HCT116 (cell line): ENCODE measurements around the gene SLC38A8. TPM values are rescaled to one million over a fixed set of nuclear protein-coding genes. Genes with fewer than 3 reads are reported as not detected.

ENCODE experiments used
- ATAC-seq: fragments of 200-7000 bp; cut with Tn5 transposase; 2 replicates; pipeline ENCODE4 v1.9.1; 2020; ENCODE audit warnings: mild to moderate bottlenecking, moderate library complexity
- BruUV-seq: library from RNA; stranded (reverse); fragments of 400-500 nt; replicated peaks from 2 replicates; lab custom pipeline; 2021; lab: Mats Ljungman, UMichigan
- CTCF ChIA-PET: fragments of 300-600 bp; sonication (Branson Sonifier 250); formaldehyde crosslinking; loops from one replicate; lab custom pipeline; 2021; ENCODE audit warnings: antibody characterized with exemption; lab: Charles Lee
- POLR2A ChIA-PET: fragments of 300-600, 350-600 bp; sonication (Branson Sonifier 250); formaldehyde crosslinking; loops from one replicate; lab custom pipeline; 2021; ENCODE audit warnings: antibody characterized with exemption; lab: Charles Lee
- RAD21 ChIA-PET, 2 experiments: fragments of 300-600 bp; sonication (Branson Sonifier 250); formaldehyde crosslinking; loops; one replicate each; lab custom pipeline; 2023; ENCODE audit warnings: low total read pairs in 2 of 2; ENCODE audit not compliant: uncharacterized antibody in 2 of 2, unreplicated experiment in 2 of 2, low non-redundant PET in 1 of 2; lab: Charles Lee
- DNase-seq: peaks from one replicate; pipeline ENCODE4 v3.0.0-alpha.2; 2010; ENCODE audit warnings: low read depth, low spot score
- H2AFZ ChIP-seq: fragments of 200-600 bp; shearing (Covaris generic), sonication (generic); 2 replicates; pipeline ENCODE4 v1.6.1; 2017; ENCODE audit warnings: low read depth, mixed run types, mixed read lengths, antibody characterized with exemption, low read length; ENCODE audit not compliant: poor library complexity, severe bottlenecking
- H3K27ac ChIP-seq: 2 replicates; pipeline ENCODE4 v1.5.1; 2012; ENCODE audit warnings: low read depth, low read length
- H3K27me3 ChIP-seq: fragments of 200-600 bp; sonication (generic); 2 replicates; pipeline ENCODE4 v1.6.1; 2016; ENCODE audit warnings: mixed run types, low read length, mixed read lengths; ENCODE audit not compliant: insufficient read depth
- H3K36me3 ChIP-seq, 2 experiments: fragments of 200-500 bp in 1 of 2; fragments of 200-600 bp in 1 of 2; sonication (Bioruptor generic) in 1 of 2; sonication (generic) in 1 of 2; 2 replicates each; pipeline versions ENCODE4 v1.5.1 to v1.6.1; 2014 to 2016; ENCODE audit warnings: low read length in 2 of 2, inconsistent platforms in 1 of 2, mixed read lengths in 1 of 2, mixed run types in 1 of 2; ENCODE audit not compliant: insufficient read depth in 2 of 2, control insufficient read depth in 1 of 2
- H3K4me1 ChIP-seq, 2 experiments: fragments of 200-600 bp in 1 of 2; sonication (generic) in 1 of 2; 2 replicates each; pipeline versions ENCODE4 v1.5.1 to v1.6.1; 2012 to 2017; ENCODE audit warnings: low read length in 2 of 2, inconsistent platforms in 1 of 2, mild to moderate bottlenecking in 1 of 2, mixed read lengths in 1 of 2, mixed run types in 1 of 2, moderate library complexity in 1 of 2; ENCODE audit not compliant: insufficient read depth in 2 of 2, control insufficient read depth in 1 of 2
- H3K4me2 ChIP-seq: fragments of 200-600 bp; sonication (generic); 2 replicates; pipeline ENCODE4 v1.6.1; 2017; ENCODE audit warnings: mixed run types, low read length, mixed read lengths
- H3K4me3 ChIP-seq, 2 experiments: fragments of 200-600 bp in 1 of 2; sonication (generic) in 1 of 2; replicated peaks in 1 of 2; 2 replicates each; pipeline ENCODE4 v1.5.1; 2011 to 2016; ENCODE audit warnings: low read length in 2 of 2, control low read depth in 1 of 2, low read depth in 1 of 2, mild to moderate bottlenecking in 1 of 2, mixed read lengths in 1 of 2, mixed run types in 1 of 2
- H3K79me2 ChIP-seq: fragments of 200-600 bp; sonication (generic); 2 replicates; pipeline ENCODE4 v1.6.1; 2017; ENCODE audit warnings: mild to moderate bottlenecking, mixed run types, low read length, moderate library complexity, mixed read lengths; ENCODE audit not compliant: insufficient read depth
- H3K9ac ChIP-seq: fragments of 200-600 bp; sonication (generic); 2 replicates; pipeline ENCODE4 v1.6.1; 2016; ENCODE audit warnings: low read length, mixed read lengths
- H3K9me2 ChIP-seq: fragments of 200-600 bp; sonication (generic), shearing (Covaris generic); 2 replicates; pipeline ENCODE4 v1.6.1; 2017; ENCODE audit warnings: mixed run types, mild to moderate bottlenecking, moderate library complexity; ENCODE audit not compliant: insufficient read depth
- H3K9me3 ChIP-seq, 2 experiments: fragments of 200-500 bp in 1 of 2; fragments of 200-600 bp in 1 of 2; sonication (Bioruptor generic) in 1 of 2; sonication (generic) in 1 of 2; 2 replicates each; pipeline ENCODE4 v1.6.1; 2014 to 2017; ENCODE audit warnings: low read length in 2 of 2, mixed read lengths in 2 of 2, inconsistent platforms in 1 of 2, low read depth in 1 of 2, mild to moderate bottlenecking in 1 of 2, mixed run types in 1 of 2, moderate library complexity in 1 of 2; ENCODE audit not compliant: control insufficient read depth in 1 of 2, insufficient read depth in 1 of 2
- H4K20me1 ChIP-seq: fragments of 200-600 bp; sonication (generic), shearing (Covaris generic); 2 replicates; pipeline ENCODE4 v1.6.1; 2017; ENCODE audit warnings: mixed run types, mild to moderate bottlenecking, moderate library complexity; ENCODE audit not compliant: insufficient read depth
- CEBPB ChIP-seq: IDR thresholded peaks from 2 replicates; pipeline ENCODE4 v1.6.1; 2012; ENCODE audit warnings: low read depth
- CTCF ChIP-seq, 3 experiments: fragments of 200-600 bp in 1 of 3; sonication (generic) in 1 of 3; IDR thresholded peaks in 2 of 3; conservative IDR thresholded peaks in 1 of 3; 2 replicates each; pipeline ENCODE4 v1.5.1; 2012 to 2017; ENCODE audit warnings: low read depth in 2 of 3, low read length in 2 of 3, antibody characterized with exemption in 1 of 3, borderline replicate concordance in 1 of 3, control low read depth in 1 of 3, mild to moderate bottlenecking in 1 of 3, mixed read lengths in 1 of 3, mixed run types in 1 of 3, moderate library complexity in 1 of 3; ENCODE audit not compliant: insufficient read depth in 1 of 3
- POLR2A ChIP-seq: IDR thresholded peaks from 2 replicates; pipeline ENCODE4 v1.7.0; 2011; ENCODE audit warnings: borderline replicate concordance; ENCODE audit not compliant: insufficient read depth, insufficient read length; ENCODE audit errors: extremely low read depth
- POLR2AphosphoS5 ChIP-seq: IDR thresholded peaks from 2 replicates; pipeline ENCODE4 v1.6.1; 2011; ENCODE audit warnings: mild to moderate bottlenecking, low read depth, low read length, moderate library complexity
- SP1 ChIP-seq: IDR thresholded peaks from 2 replicates; pipeline ENCODE4 v1.6.1; 2012; ENCODE audit warnings: low read depth
- SRF ChIP-seq: IDR thresholded peaks from 2 replicates; pipeline ENCODE4 v1.6.1; 2012; ENCODE audit warnings: low read depth
- YY1 ChIP-seq: IDR thresholded peaks from 2 replicates; pipeline ENCODE4 v1.6.1; 2011; ENCODE audit warnings: low read length, low read depth, moderate library complexity, mild to moderate bottlenecking; ENCODE audit not compliant: insufficient replicate concordance; ENCODE audit errors: extremely low read depth
- ZBTB33 ChIP-seq: IDR thresholded peaks from 2 replicates; pipeline ENCODE4 v1.6.1; 2011; ENCODE audit warnings: mild to moderate bottlenecking, low read length, moderate library complexity; ENCODE audit not compliant: insufficient replicate concordance; ENCODE audit errors: extremely low read depth
- intact Hi-C: fragments of 100-400 bp; cut with micrococcal nuclease; formaldehyde crosslinking; loops from 2 replicates; pipeline ENCODE4 v1.10.0; 2022
- total RNA-seq: library from RNA; stranded (reverse); gene quantifications from one replicate; pipeline ENCODE4 v1.2.1, GENCODE V29; 2021; ENCODE audit not compliant: unreplicated experiment

The SLC38A8 gene
- total RNA-seq, 1 experiment from 2014 or later = not detected

GRCh38 chr16:84016477-84016876, 26.1 kb downstream of the SLC38A8 start:
- RAD21 ChIA-PET = no interaction called here
- TF ChIP-seq SP1 = no peak
- no peak for TF ChIP-seq CEBPB
- no peak for TF ChIP-seq POLR2AphosphoS5
- TF ChIP-seq YY1 = no peak
- TF ChIP-seq SRF = no peak
- no peak for TF ChIP-seq CTCF (IDR thresholded peaks at IDR 0.05 in 2 of 3, conservative IDR thresholded peaks at IDR 0.05 in 1 of 3; ENCODE audit: borderline replicate concordance in 1 of 3, insufficient read depth in 1 of 3, low read depth in 2 of 3, low read length in 2 of 3)
- TF ChIP-seq ZBTB33 = no peak
- no peak for TF ChIP-seq POLR2A
- Histone ChIP-seq H4K20me1 (no peaks in the 10 kb centered on the region), H3K79me2 (no peaks in the 10 kb centered on the region), H3K27me3 (no peaks in the 10 kb centered on the region), H3K4me1 (peaks cover 11 to 21% of the 10 kb centered on the region in 2 experiments), H3K9me2 (no peaks in the 10 kb centered on the region), H2AFZ (no peak overlapping the region), H3K9ac (no peak overlapping the region), H3K4me2 (no peak overlapping the region), H3K36me3 (no peaks in the 10 kb centered on the region), H3K27ac (no peak overlapping the region), H3K9me3 (peaks cover 8 to 14% of the 10 kb centered on the region in 2 experiments; a peak in 2 of 4 replicates), H3K4me3 (no peak overlapping the region)
- ATAC-seq = no peak
- intact Hi-C loops = no loop called here
- CTCF ChIA-PET = no interaction called here
- POLR2A ChIA-PET = no interaction called here
- no TSS peak for BruUV-seq
- no peak for DNase-seq
